ENCODE results near the gene UBXN4. TPM values are rescaled to one million over a fixed set of nuclear protein-coding genes. Genes with fewer than 3 reads are reported as not detected.

The UBXN4 gene
- total RNA-seq, 1 experiment from 2014 or later, result 83.7 TPM

- intact Hi-C loops (cut with micrococcal nuclease; ENCODE audit: unreplicated experiment) (no loop called here), in situ Hi-C loops (cut with HindIII; ENCODE audit: low pct_unique_long_range_greater_than_20kb, low sequenced_read_pairs) (no loop called here)
- no TSS peak for BruUV-seq (replicated peaks)
- Histone ChIP-seq H3K36me3 (ENCODE audit: control insufficient read depth, insufficient read depth, low read length) (peaks cover 39% of the 10 kb centered on the region), H3K27me3 (ENCODE audit: control insufficient read depth, insufficient read depth, low read length) (no peaks in the 10 kb centered on the region), H3K4me3 (ENCODE audit: low read depth in 2 of 2, low read length in 2 of 2) (no peak overlapping the region), H3K27ac (ENCODE audit: low read length) (no peak overlapping the region), H3K4me1 (ENCODE audit: control insufficient read depth, insufficient read depth, low read length) (no peaks in the 10 kb centered on the region), H3K9me3 (ENCODE audit: control insufficient read depth, insufficient read depth, low read depth, low read length) (no peaks in the 10 kb centered on the region; the same call in 1 of the 2 replicates)
- CTCF ChIA-PET, result no interaction called here
- TF ChIP-seq CTCF (IDR thresholded peaks at IDR 0.05), result no peak
- no peak for TF ChIP-seq REST (IDR thresholded peaks at IDR 0.05; ENCODE audit: insufficient read depth in 1 of 2, low read depth in 2 of 2, low read length in 1 of 2)
- no peak for TF ChIP-seq SIN3A (IDR thresholded peaks at IDR 0.05; ENCODE audit: borderline replicate concordance, insufficient read depth, low read depth, low read length)
- TF ChIP-seq TCF7L2 (IDR thresholded peaks at IDR 0.05; ENCODE audit: low read depth, low read length), result no peak
- TF ChIP-seq POLR2AphosphoS5 (IDR thresholded peaks at IDR 0.05; ENCODE audit: low read depth, low read length), result no peak
- no peak for DNase-seq (ENCODE audit: low read depth, low spot score)
- POLR2A ChIA-PET, result no interaction called here
- ATAC-seq, result no peak
These were observed 15.0 kb downstream of the UBXN4 start for GRCh38 chr2:135756692-135757091.

- ATAC-seq (no peak), DNase-seq (ENCODE audit: low read depth, low spot score) (no peak)
- Histone ChIP-seq H3K4me1 (ENCODE audit: control insufficient read depth, insufficient read depth, low read length) (no peaks in the 10 kb centered on the region), H3K36me3 (ENCODE audit: control insufficient read depth, insufficient read depth, low read length) (peaks cover 26% of the 10 kb centered on the region), H3K9me3 (ENCODE audit: control insufficient read depth, insufficient read depth, low read depth, low read length) (no peaks in the 10 kb centered on the region), H3K27ac (ENCODE audit: low read length) (no peak overlapping the region), H3K4me3 (ENCODE audit: low read depth in 2 of 2, low read length in 2 of 2) (no peak overlapping the region), H3K27me3 (ENCODE audit: control insufficient read depth, insufficient read depth, low read length) (no peaks in the 10 kb centered on the region)
- POLR2A ChIA-PET, result no interaction called here
- intact Hi-C loops (cut with micrococcal nuclease; ENCODE audit: unreplicated experiment) (no loop called here), in situ Hi-C loops (cut with HindIII; ENCODE audit: low pct_unique_long_range_greater_than_20kb, low sequenced_read_pairs) (no loop called here)
- no TSS peak for BruUV-seq (replicated peaks)
- TF ChIP-seq CTCF (IDR thresholded peaks at IDR 0.05), result no peak
- no peak for TF ChIP-seq TCF7L2 (IDR thresholded peaks at IDR 0.05; ENCODE audit: low read depth, low read length)
- TF ChIP-seq SIN3A (IDR thresholded peaks at IDR 0.05; ENCODE audit: borderline replicate concordance, insufficient read depth, low read depth, low read length), result no peak
- TF ChIP-seq REST (IDR thresholded peaks at IDR 0.05; ENCODE audit: insufficient read depth in 1 of 2, low read depth in 2 of 2, low read length in 1 of 2), result no peak
- TF ChIP-seq POLR2AphosphoS5 (IDR thresholded peaks at IDR 0.05; ENCODE audit: low read depth, low read length), result no peak
- CTCF ChIA-PET, result no interaction called here
These were observed 20.4 kb downstream of the UBXN4 start for GRCh38 chr2:135762022-135762421.

Measured in Panc1 (cell line).